ENCODE results near the gene FBXW10.
"Not testable (repeated sequence)": the region's sequence is repeated elsewhere in the genome, so short reads cannot be mapped to it uniquely, and the experiment has no call there.

The FBXW10 gene

GRCh38 chr17:18753829-18754409 is 10.1 kb downstream of the FBXW10 start:
- not testable (repeated sequence) for DNase-seq (ENCODE audit: low read depth in 2 of 2, low spot score in 1 of 2)

- DNase-seq (ENCODE audit: low read depth in 2 of 2, low spot score in 1 of 2): not testable (repeated sequence)
Observed at GRCh38 chr17:18755969-18756368, 12.1 kb downstream of the FBXW10 start.

DNA sequence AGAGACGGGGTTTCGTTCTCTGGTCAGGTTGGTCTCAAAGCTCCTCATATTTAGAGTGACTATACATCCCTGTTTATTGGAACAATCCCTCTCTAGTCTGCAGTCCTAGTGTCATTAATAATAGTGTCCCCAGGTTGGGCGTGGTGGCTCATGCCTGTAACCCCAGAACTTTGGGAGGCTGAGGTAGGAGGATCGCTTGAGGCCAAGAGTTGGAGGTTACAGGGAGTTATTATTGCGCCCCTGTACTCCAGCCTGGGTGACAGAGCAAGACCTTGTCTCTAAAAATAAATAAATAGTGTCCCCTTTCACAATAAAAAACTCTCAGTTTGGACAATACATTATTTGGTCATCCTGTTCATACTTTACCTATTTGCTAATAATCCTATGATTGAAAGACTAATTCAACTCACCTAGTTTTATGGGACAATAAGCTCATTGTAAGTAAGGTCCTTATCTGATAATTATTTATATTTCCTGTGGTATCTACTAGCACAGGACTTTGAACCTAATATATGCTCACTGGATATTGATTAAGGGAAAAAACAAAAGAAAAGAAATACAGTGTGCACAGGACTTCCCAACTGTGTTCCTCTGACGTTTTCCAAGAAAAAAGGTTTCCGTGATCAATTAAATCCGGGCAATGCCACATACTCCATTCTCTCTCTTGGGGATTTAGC is 13.7 kb downstream of the FBXW10 start:
- DNase-seq (ENCODE audit: low read depth in 2 of 2, low spot score in 1 of 2): not testable (repeated sequence)

DNA sequence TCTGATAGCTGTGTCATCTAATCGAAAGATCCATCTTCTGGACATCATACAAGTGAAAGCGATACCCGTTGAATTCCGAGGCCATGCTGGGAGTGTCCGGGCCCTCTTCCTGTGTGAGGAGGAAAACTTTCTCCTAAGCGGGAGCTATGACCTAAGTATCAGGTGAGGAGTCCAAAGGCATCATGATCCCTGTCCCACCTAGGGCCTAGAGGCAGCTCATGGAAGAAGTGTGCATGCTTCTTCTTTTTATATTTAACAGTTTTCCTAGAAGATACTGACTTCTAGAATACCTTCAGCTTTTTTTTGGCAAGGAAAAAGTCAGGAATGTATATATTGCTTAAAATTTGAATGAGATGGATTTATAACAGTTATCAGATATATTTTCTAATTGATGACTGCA is 14.5 kb downstream of the FBXW10 start:
- DNase-seq (ENCODE audit: low read depth in 2 of 2, low spot score in 1 of 2): not testable (repeated sequence)

- not testable (repeated sequence) for DNase-seq (ENCODE audit: low read depth in 2 of 2, low spot score in 1 of 2)
Observed at GRCh38 chr17:18760221-18760620, 16.4 kb downstream of the FBXW10 start.

DNA sequence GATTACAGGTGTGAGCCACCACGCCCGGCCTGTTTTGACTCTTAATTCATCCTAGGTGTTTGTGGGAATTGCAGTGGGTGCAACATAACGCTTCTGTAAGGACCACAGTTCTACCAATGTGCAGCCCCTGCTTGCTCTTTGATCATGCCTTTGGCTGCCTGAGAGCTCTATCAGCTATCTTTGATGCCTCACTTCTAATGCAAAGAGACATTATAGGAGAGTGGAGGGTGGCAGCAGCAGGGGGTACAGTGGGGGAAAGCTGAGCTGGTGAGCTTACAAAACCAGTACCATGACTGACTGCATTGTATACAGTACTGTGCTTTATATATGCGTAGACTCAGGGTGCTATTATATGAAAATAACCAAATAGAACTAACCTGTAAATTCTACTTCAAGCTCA is 26.7 kb downstream of the FBXW10 start:
- not testable (repeated sequence) for DNase-seq (ENCODE audit: low read depth in 2 of 2, low spot score in 1 of 2)

GRCh38 chr17:18771066-18771465 is 27.2 kb downstream of the FBXW10 start:
- not testable (repeated sequence) for DNase-seq (ENCODE audit: low read depth in 2 of 2, low spot score in 1 of 2)

GRCh38 chr17:18772471-18772870 is 28.6 kb downstream of the FBXW10 start:
- DNase-seq (ENCODE audit: low read depth in 2 of 2, low spot score in 1 of 2): no peak

GRCh38 chr17:18780991-18781718 is 37.3 kb downstream of the FBXW10 start, which contains the start of gene TVP23B:
TVP23B (plus strand) TSS chr17:18781183; CDS start chr17:18781294, 111 bp downstream.
- DNase-seq (ENCODE audit: low read depth in 2 of 2, low spot score in 1 of 2): peak; percentile 92 to 96

GRCh38 chr17:18781805-18782204 is 38.0 kb downstream of the FBXW10 start:
- not testable (repeated sequence) for DNase-seq (ENCODE audit: low read depth in 2 of 2, low spot score in 1 of 2)

DNA sequence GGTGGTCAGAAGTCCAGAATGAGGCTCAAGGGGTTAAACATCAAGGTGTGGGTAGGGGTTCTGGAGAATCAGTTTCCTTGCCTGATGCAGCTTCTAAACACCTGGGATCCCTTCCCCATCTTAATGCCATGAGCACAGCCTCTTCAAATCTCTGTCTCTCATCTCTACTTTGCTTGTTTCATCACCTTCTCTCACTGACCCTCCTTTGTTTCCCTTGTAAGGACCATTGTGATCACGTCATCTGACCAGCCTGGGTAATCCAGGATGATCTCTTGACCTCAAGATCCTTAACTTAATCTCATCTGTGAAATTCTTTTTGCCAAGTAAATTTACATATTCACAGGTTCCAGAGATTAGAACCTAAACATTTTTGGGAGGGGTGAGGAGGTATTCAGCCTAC is 42.1 kb downstream of the FBXW10 start:
- not testable (repeated sequence) for DNase-seq (ENCODE audit: low read depth in 2 of 2, low spot score in 1 of 2)

DNA sequence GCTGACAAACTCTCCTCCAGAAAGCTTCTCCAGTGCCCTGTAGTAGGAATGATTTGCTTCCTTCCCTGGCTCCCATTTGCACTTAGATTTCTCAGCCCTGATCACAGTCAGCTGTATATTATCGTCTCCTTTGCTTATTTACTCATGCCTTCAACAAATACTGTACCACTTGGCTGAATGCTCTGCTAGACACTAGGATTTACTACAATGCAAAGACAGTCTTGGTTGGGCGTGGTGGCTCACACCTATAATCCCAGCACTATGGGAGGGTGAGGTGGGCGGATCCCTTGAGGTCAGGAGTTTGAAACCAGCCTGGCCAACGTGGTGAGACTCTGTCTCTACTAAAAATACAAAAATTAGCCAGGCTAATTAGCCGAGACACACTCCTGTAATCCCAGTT is 43.0 kb downstream of the FBXW10 start:
- DNase-seq (ENCODE audit: low read depth in 2 of 2, low spot score in 1 of 2): not testable (repeated sequence)

DNA sequence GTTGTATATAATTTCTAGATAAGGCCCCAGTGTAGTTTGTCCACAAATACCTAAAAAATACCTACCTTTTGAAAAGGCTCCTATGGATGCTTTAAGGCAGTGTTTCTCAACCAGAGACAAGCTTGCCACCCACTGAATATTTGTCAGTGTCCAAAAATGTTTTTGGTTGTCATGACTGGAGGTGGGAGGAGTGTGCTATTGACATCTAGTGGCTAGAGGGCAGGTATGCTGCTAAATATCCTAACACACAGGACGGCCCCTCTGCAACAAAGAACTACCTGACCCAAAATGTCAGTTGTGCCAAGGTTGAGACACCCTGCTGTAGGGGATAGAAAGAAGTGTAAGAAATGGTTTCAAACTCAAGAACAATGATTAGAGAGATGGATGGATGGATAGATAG is 47.5 kb downstream of the FBXW10 start:
- DNase-seq (ENCODE audit: low read depth in 2 of 2, low spot score in 1 of 2): not testable (repeated sequence)

DNA sequence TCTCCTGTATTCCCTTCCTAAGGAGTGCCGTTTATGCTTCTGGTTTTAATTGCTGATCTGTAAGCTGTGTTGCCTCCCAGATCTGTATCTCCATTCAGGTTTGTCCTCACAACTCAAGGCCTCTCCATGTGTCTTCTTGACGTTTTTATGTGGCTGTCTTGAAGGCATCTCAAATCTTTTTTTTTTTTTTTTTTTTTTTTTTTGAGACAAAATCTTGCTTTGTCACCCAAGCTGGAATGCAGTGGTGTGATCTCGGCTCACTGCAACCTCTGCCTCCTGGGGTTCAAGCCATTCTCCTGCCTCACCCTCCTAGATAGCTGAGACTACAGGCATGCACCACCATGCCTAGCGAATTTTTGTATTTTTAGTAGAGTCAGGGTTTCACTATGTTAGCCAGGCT is 51.0 kb downstream of the FBXW10 start:
- DNase-seq (ENCODE audit: low read depth in 2 of 2, low spot score in 1 of 2): not testable (repeated sequence)

DNA sequence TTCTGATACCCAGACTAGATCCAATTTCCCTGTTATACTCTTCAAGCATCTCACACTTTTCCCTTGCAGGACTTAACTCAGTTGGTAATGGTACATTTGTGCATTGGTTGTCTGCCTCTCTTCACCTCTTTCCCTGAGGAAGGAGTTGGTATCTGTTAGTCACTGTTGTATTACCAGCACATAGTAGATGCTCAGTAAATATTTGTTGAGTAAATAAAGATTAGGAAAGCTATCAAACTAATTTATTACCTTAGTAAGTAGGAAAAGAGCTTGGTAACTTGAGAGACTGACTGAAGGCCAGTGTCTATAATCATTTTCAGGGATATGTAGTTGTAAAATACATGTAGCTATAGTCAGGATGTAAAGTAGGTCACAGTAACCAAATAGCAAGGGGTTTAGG is 53.0 kb downstream of the FBXW10 start:
- not testable (repeated sequence) for DNase-seq (ENCODE audit: low read depth in 2 of 2, low spot score in 1 of 2)

DNA sequence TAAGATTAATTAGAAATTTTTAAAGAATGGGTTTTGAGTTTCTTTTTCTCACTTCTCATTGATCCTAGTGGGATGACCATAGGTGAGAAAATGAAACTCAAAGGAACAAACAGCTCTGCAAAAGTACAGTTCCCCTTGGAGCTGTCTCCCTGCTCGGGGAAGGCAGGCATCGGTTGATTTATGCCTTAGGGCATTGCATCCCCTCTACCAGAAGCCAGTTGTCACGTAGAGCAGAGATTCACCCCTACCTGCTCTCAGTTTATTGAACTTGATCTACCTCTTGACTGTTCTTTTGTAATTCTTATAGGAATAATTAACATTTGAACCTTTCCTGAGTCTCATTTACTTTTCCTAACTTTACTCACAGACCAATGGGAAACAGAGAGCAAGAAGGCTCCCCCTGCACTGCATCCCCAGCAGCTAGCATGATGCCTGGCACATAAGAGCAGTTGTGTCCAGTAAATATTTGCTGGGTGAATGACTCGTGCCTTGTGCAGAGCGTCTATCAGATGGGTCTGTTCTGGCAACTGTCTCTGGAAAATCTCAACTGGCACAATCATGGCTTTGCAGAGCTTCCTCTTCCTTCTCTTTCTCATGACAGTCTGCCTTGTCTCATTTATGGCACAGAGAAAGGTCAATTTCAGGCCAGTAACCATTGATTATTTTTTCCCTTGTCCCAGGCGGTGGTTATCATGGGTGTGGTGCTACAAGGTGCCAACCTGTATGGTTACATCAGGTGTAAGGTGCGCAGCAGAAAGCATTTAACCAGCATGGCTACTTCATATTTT is 59.8 kb downstream of the FBXW10 start:
- DNase-seq (ENCODE audit: low read depth in 2 of 2, low spot score in 1 of 2): not testable (repeated sequence)

GRCh38 chr17:18815924-18816323 is 72.1 kb downstream of the FBXW10 start:
- DNase-seq (ENCODE audit: low read depth in 2 of 2, low spot score in 1 of 2): not testable (repeated sequence)

GRCh38 chr17:18816489-18817371 is 72.9 kb downstream of the FBXW10 start:
- not testable (repeated sequence) for DNase-seq (ENCODE audit: low read depth in 2 of 2, low spot score in 1 of 2)

DNA sequence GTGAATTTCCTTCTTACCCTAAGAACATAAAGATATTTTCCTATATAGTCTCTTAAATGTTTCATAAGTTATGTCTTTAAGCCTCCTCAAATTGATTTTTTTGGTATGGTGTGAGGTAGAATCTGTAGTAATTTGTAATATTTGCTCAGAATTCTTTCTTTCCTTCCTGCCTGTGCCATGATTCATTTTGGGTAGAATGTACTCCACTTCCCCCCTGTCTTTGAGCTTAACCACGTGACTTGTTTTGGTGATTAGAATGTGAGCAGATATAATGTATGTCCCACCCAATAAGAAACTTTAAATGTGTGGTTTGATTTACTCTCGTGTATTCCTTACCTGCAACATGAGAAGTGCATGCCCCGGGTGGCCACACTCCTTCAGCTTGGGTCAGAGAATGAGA is 77.6 kb downstream of the FBXW10 start:
- DNase-seq (ENCODE audit: low read depth in 2 of 2, low spot score in 1 of 2): not testable (repeated sequence)

DNA sequence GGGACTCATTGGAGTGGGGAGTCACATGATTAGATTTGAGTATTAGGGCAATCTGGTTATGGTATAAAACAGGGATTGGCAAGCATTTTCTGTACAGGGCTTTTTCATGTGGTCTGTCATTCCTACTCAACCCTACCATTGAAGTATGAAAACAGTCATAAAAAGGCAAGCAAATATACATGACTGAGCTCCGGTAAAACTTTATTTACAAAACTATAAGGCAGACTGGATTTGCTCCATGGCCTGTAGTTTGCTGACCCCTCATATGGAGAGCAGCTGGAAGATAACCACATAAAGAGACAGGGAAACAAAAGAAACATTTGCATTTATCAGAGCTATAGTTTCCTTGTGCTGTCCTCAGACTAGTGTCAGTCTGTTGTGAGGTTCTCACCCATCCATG is 83.8 kb downstream of the FBXW10 start:
- not testable (repeated sequence) for DNase-seq (ENCODE audit: low read depth in 2 of 2, low spot score in 1 of 2)
